Stimulated activated CD4-positive, alpha-beta T cell treated with anti-CD3 and anti-CD28 coated beads, Interleukin-1b, Interleukin-23, amount 100 ng/mL, for 4 hours (primary cell): Measurements from ENCODE around the gene KRTAP13-2.

ENCODE experiments used
- DNase-seq, 2 donors: peaks; one replicate each; pipeline ENCODE4 v3.0.0-alpha.2; 2020; ENCODE audit warnings: low read depth in 2 of 2

Gene KRTAP13-2, protein sequence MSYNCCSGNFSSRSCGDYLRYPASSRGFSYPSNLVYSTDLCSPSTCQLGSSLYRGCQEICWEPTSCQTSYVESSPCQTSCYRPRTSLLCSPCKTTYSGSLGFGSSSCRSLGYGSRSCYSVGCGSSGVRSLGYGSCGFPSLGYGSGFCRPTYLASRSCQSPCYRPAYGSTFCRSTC

DNA sequence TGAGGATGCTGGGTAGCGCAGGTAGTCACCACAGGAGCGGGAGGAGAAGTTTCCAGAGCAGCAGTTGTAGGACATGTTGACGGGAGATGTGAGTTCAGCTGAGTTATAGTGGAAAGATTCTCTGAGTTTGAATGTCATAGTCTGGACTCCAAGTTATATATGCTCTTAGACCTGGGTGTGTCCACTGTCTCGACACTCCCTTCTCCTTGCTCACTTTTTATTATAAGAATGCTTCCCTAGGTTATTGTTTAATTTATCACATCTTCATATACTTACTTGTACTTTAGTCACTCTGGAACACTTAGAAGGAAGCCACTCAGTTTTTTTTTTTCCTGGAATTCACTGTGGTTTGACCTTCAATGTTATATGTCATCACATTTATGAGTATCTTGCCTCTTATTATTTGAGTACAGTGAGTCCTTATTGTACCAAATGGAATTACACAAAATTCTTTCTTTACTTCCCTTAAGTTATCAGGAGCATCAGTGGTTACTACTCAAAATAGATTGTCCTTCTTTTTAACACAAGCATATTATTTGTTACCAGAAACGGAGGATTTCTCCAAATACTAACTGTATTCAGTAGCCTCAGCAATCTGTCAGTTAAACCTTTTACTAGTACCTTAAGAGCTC lies at the start of gene KRTAP13-2:
TSS of gene KRTAP13-2 (minus strand) at position 133 of the 632 bp plus-strand sequence. CDS start at position 75, 58 bp downstream.
- DNase-seq, result no peak

DNA sequence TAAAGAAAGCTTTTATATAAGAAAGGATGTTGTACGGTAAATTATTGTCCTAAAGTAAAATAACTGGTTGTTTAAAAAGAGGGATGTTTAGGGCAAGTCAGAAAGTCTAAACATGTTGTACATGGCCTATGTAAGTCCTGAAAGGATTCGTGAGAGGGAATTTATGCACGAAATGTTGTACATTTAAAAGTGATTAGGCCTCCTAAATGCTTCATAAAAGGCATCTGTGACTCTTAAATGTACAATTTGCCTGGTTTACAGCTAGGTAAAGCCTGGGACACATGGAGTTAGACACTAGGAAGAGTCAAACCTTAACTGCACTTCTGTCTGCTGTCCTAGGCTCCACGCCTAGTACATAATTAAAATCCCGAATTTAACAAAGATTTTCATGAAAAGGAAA lies 43.9 kb upstream of the KRTAP13-2 start:
- no peak for DNase-seq

DNA sequence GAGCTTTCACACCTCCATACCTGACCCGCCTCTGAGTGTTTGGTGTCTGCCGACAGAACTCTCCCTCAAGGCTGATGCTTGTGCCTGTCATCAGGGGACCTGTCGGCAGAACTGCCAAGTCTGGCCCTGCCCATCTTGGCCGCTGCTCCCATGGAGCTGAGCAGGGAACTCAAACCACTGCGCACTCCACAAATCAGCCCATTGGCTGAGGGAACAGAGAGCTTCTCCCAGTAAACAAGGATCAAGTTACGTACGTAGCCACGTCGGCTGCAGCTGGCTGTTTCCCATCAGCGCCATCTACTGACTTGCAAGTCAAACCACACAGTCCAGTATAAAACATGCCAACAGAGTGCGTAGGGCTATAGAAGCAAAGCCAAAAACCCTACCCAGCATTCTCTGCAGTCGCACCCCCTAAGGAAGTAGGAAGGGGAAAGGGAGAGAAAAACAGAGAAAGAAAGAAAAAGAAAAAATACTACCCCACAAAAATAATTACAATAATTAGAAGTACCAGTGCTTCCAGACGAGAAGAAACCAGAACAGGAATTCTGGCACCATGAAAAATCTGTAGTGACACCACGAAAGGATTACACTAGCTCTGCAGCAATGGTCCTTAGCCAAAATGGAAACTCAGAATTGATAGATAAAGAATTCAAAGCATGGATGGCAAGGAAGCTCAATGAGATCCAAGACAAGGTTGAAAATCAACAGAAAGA lies 36.9 kb upstream of the KRTAP13-2 start:
- DNase-seq, result no peak

DNA sequence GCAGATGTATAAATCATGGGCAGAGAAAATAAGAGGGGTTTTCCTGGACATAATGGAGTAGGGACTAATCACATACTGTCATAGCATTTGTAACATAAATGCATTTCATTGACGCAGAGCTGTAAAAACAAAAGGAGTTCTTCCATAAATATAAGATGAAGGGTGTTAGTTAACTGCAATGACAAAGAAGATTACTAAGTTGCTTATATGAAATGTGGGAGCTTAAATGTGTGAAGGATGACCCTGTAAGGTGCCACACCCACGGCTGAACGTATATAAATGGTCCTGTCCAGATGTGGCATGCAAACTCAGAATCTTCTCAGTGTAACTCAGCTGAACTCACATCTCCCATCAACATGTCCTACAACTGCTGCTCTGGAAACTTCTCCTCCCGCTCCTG lies 23.7 kb upstream of the KRTAP13-2 start, which contains the start of gene KRTAP13-1:
TSS of gene KRTAP13-1 (plus strand) at position 301 of the 400 bp plus-strand sequence. CDS start at position 357, 56 bp downstream.
- no peak for DNase-seq

DNA sequence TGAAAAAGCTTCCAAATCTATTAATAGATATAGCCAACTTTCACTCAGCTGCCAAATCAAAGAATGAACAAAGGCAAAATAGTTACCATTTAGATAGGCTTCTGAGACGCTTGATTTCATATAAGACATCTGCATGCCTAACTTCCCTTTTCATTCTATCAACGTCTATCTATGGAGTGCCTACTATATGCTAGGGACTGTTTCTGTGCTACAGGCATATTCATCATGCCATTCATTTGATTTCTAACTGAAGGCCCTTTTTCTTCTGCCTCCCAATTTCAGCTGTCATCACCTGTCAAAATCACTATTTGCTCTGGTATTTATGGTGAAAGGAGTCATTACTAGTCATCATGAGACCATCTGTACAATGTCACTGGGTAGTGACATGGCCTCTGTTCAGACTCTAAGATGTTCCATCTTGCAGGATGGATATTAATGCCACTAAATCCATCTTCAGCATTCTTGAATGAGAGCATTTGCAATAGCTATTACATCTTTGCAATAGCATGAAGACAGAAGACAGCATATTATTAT lies 19.5 kb upstream of the KRTAP13-2 start:
- DNase-seq, result no peak

DNA sequence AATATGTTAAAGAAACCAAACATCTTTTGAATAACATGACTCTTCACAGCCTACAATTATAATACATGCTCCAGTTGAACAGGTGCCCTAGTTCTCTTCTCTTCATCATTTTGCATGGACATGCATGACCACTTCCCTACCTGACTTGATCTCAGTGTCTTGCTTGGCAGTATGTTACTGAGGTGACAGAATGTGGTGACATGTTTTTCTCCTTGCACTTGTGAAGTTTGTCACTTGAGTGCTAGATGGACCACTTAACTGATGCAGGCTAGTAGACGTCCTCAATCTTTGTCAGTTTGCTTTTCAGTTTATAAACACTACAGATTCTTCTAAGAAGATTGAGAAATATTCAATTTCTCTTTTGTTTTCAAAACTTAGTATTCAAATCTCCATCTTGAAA lies 10.1 kb upstream of the KRTAP13-2 start:
- no peak for DNase-seq

DNA sequence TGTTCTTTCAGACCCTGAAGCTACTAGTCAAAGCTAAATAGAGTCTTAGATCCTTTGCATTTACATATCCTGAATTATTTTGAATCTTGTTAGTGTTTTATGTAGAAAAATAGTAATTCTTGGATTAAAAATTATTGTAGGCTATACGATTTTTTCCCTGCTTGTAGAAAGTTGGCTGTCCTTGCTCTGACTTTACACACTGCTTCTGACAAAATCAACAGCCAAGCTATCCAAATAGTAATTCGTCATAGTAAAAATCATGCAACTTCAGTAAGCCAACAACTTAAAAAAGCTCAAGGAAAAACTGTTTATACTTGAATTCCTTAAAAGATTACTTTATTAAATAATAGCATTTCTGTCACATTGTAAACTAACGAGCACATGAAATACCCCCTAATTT lies 16.2 kb downstream of the KRTAP13-2 start:
- DNase-seq, result no peak

DNA sequence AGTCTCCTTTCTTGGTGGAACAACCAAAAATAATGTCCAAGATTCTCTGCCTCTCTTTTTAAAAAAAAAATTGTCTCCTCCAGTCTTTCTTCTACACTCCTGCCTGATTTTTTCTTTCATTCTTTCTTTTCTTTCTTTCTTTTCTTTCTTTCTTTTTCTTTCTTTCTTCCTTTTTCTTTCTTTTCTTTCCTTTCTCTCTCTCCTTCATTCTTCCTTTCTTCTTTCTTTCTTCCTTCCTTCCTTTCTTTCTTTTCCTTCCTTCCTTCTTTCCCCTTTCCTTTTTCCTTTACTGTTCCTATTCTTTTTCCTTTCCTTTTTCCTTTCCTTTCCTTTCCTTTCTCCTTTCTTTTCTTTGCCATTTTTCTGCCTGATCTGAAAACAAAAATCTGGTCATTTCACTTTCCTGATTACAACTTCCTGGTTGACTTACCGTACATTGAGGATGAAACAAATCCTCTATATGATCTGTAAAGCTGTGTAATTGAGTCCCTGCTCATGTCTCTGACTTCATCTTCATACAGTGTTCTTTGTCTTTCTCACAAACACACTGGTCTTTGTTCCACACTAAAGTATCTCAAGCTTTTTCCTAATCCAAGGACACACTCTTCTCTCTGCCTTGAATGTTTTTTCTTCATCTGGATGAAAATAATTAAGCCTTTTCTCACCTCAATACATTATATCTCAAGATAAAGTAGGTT lies 17.6 kb downstream of the KRTAP13-2 start:
- DNase-seq, result no peak

DNA sequence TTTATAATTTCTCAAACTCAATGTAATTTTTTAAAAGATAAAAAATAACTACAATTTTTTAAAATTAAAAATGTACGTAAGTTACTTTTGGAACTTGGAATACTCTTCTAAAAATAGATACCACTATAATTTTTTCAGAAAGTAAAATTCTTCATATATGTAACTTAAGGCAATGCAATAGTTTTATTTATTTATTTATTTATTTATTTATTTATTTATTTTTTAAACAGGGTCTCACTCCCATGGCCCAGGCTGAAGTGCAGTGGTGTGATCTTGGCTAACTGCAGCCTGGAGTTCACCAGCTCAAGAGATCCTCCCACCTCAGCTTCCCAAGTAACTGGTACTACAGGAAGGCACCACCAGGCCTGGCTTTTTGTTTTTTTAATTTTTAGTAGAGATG lies 20.5 kb downstream of the KRTAP13-2 start:
- DNase-seq, result no peak

DNA sequence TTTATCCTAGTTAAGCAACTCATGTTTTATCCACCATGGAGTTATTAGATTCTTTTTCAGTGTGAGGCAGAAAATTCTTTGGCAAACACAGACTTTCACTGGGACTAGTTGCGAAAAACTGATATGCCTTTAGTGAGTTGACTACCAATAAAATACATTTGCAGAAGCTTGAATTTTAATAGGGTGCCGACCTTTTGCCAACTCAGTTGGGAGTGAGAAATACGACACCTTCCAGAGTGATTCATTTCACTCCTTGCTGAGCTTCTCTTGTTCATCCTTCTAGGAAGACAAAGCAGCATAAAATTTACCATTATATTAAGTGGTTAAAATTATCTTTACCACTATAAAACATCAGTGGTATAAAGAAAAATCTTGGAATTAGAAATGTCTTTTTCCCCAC lies 22.5 kb downstream of the KRTAP13-2 start:
- DNase-seq, result no peak

DNA sequence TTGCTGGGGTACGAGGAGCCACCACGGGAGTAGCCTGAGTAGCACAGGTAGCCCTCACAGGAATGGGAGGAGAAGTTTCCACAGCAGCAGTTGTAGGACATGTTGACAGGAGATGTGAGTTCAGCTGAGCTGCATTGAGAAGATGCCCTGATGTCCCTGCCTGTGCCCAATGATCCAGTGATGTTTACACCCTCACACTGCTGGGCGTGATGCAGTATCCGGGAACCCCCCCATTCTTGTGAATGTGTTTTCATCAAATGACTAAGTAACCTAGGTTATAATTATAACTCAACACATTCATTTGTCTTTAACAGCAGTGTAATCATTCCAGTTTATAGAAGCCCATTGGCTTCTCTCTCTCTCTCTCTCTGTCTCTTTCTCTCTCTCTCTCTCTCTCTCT lies 23.6 kb downstream of the KRTAP13-2 start, which contains the start of gene KRTAP23-1:
TSS of gene KRTAP23-1 (minus strand) at position 101 of the 400 bp plus-strand sequence. CDS start at position 101, 0 bp downstream.
- DNase-seq, result no peak

DNA sequence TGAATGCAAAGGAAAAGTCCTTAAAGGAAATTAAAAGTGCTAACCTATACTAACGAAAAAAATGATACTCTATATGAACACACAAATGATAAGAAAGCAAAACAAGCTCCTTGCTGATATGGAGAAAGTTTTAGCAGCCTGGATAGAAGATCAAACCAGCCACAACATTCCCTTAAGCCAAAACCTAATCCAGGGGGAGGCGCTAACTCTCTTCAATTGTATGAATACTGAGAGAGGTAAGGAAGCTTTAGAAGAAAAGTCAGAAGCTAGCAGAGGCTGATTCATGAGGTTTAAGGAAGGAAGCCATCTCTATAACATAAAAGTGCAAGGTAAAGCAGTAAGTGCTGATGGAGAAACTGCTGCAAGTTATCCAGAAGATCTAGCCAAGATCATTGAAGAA lies 27.1 kb downstream of the KRTAP13-2 start:
- no peak for DNase-seq

DNA sequence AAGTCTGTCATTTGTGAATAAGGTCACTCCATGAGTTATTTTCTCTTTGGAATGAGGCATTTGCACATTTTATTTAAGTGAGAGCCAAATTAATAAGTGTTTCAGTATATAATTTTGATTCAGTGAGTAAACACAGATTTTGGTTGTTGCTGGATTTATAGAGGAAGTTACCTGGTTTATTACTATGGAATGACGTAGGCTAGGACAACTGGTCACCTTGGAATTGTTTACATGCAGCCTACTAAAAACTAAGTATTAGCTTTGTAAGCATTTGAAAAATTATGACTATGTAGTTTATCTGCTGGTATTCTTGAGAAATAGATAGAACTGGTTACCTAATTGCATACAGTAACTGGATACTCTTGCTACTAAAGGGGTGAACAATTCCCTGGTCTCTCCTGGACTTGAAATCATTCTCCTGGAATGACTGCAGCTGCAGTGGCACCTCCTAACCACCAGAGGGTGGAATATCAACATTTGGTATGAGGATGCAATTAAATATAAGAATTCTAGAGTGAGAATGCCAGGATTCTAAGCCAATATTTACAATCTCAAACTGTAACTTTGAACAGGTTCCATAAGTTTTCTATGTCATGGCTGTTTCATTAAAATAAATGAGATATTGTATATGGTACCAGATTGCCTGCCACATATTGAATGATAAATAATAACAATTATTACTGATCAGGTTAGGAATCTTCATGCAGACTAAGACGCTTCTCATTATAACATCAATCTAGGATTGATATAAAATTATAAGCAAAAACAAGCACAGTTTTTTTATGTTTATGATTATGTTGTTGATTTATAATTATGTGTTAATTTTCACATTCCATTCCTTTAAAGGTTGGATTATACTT lies 31.1 kb downstream of the KRTAP13-2 start:
- peak; percentile 2 to 10 for DNase-seq

DNA sequence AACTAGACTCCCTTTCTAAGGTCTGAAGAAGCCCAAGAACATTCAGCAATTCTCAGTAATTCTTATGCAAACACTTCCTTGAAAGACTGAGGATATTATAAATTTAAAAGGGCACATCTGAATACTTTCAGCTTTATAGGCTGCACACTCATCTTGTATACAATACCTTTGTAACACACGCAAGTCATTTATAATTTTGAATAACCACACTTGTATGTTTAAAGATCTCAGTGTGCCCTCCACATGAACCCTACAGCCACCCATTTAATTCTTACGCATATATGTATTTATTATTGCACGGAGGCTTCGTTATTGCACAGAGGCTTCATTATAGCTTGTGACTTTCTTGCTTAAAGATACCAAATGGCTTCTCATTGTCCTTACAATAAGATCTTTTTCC lies 33.4 kb downstream of the KRTAP13-2 start:
- DNase-seq, result no peak

DNA sequence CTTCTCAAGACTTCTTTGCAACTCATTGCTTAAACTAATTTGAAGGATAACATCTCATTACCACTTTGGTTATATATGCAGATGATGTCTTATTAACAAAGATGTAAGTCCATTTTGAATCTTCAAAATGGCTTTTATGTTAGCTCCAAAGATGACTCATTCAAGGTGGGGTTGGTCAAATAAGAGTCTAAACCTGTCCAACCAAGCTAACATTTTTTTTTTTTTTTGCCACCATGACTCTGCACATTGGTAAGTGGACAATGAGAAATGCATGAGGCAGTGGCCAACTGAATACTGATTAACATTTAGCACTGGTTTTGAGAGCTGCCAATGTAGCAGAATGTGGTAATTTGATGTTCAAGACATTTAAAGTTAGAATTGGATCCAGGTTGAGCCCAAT lies 34.3 kb downstream of the KRTAP13-2 start:
- DNase-seq, result no peak

DNA sequence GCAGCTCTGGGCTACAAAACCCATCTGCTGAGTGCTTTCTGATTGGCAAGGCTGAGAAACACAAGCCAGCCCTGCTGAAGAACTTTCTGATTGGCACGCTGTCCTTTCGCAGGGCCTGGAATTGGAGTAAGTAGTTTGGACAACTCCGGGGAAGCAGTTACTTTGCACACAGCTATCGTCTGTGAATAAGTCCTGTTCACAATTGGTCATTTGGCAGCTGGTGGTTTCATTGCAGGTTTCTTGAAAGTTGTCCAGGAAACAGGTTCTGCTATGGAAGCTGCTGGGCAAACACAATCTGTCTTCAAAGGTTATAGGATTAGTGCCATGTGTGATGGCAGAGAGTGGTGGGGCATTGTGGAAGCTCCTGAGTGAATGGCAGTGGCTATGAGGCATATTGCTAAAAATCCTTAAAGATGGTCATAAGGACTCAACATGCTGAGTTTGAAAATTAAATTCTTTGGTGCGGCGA lies 34.8 kb downstream of the KRTAP13-2 start, which contains the start of gene KRTAP27-1:
TSS of gene KRTAP27-1 (minus strand) at position 419 of the 469 bp plus-strand sequence. CDS start at position 393, 26 bp downstream.
- no peak for DNase-seq

DNA sequence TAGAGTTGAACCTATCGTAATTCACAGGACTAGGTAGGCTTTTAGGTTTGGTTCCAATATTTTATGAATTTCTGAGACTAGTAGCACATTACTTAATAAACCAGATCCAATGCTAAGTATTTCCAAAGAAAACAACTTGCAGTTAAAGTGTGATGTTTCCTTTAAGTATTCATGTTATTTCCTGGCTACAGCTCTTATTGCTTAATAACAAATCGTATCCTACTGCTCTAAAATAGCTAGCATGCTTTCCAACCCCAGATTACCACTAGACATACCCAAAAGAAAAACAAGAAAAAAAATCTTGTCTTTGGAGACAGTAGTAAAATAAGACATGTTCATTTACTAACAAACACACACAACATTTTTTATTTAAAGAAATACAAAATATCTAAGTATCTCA lies 35.5 kb downstream of the KRTAP13-2 start:
- no peak for DNase-seq

DNA sequence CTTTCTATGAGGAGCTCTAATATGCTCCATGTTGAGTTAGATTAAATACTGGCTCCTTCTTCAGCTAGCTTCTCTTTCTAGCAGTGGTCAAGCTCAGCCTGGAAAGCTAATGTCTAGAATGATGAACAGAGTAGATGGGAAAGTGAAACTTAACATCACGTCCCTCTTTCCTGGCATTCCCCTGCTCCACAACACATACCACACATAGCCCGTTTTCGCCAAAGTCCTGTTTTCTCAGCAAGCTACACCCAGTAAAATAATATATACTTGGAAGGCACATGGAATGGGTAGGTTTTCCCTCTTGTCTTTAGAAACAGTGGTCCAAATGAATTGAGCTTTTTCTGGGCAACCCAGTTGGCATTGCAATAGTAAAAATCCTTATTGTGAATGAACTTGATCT lies 38.3 kb downstream of the KRTAP13-2 start:
- no peak for DNase-seq

DNA sequence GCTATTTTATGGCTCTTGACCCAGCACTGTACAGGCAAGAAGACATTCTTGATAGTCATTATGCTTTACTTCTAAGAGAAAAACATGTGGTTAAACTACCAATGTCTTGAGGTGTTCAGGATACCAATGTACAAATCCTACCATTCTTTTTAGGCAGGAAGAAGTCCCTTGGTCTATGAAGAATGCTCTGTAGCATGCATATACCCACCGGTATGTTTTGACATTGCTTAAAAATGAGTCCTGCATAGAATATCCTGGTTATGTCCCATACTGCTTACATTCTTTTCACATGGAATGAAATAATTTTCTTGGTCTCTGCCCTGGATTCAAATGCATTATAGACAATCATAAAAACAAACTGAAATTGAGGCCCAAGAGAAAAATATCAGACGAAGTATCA lies 39.4 kb downstream of the KRTAP13-2 start:
- no peak for DNase-seq

DNA sequence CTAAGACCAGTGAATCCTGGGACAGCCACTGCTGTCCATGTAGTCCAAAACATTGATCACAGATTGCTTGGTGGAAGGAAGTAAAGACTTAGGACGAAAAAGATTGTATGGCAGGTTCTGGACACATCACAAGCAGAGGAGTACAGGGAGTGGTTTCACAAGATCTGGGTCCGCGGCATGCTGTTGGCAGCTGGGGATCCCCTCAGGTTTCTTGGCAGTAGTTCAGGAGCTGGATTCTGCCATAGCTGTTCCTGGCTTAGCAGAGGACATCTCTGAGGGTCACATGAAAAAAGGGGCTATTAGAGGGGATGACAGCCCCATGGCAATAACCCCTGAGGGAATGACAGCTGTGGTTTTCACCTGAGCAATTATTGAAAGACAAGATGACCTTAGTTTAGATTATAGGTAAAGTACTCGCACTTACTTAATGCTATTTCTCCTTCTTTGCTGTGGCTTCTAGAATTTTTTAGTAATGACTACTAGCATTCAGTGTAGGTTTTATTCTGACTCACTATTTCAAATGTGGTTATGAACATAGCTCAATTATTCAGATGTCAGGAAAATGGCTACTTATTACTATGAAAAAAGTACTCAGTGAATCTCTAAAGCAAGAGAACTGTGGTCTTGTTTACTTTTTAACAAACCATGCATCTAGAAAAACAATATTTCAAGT lies 42.7 kb downstream of the KRTAP13-2 start:
- no peak for DNase-seq
